ENCODE measurements around the gene FRMD4A.

- TF ChIP-seq EZH2 (IDR thresholded peaks at IDR 0.05; ENCODE audit: insufficient read depth, poor library complexity, severe bottlenecking) = no peak
- no peak for TF ChIP-seq EZH2phosphoT487 (IDR thresholded peaks at IDR 0.05; ENCODE audit: insufficient read depth, low read depth)
Measured at GRCh38 chr10:13892001-13892491, 438.7 kb downstream of the FRMD4A start.
